ENCODE measurements around the gene TPK1.

The TPK1 gene

DNA sequence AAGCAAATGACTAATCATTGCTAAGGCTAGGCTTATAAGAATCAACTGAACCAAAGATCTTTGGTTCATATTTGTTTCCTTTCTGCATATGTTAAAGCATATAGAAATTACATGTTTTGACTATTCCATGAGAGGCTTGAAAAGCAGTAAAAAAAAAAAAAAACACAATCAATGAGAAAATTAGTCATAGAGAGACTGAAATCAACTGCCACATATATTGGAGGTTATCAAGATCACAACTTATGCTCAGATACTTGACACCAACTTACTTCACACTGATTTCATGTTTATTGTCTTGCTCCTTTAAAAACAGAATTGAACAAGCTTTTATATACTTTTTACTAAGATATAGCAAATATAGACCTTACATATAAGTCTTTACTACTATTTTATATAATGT lies 161.3 kb downstream of the TPK1 start:
- Histone ChIP-seq H3K4me1 (ENCODE audit: control insufficient read depth, low read length) (no peaks in the 10 kb centered on the region), H3F3A (ENCODE audit: control insufficient read depth, insufficient read depth) (no peaks in the 10 kb centered on the region), H3K9me3 (ENCODE audit: control insufficient read depth, insufficient read depth, low read length) (no peaks in the 10 kb centered on the region), H3K27me3 (ENCODE audit: control insufficient read depth, low read length) (no peaks in the 10 kb centered on the region), H3K27ac (ENCODE audit: low read depth, low read length) (no peak overlapping the region), H3K9me2 (replicated peaks; ENCODE audit: control insufficient read depth, low read length) (no peaks in the 10 kb centered on the region), H3K4me2 (ENCODE audit: low read length) (no peak overlapping the region), H3K4me3 (ENCODE audit: low read length) (no peak overlapping the region), H3K36me3 (ENCODE audit: control insufficient read depth, low read length) (no peaks in the 10 kb centered on the region), H3K79me2 (ENCODE audit: control insufficient read depth, low read length) (no peaks in the 10 kb centered on the region), H4K20me1 (ENCODE audit: control insufficient read depth, insufficient read depth, low read depth, low read length) (no peaks in the 10 kb centered on the region)
- TF ChIP-seq, protein P1, sequence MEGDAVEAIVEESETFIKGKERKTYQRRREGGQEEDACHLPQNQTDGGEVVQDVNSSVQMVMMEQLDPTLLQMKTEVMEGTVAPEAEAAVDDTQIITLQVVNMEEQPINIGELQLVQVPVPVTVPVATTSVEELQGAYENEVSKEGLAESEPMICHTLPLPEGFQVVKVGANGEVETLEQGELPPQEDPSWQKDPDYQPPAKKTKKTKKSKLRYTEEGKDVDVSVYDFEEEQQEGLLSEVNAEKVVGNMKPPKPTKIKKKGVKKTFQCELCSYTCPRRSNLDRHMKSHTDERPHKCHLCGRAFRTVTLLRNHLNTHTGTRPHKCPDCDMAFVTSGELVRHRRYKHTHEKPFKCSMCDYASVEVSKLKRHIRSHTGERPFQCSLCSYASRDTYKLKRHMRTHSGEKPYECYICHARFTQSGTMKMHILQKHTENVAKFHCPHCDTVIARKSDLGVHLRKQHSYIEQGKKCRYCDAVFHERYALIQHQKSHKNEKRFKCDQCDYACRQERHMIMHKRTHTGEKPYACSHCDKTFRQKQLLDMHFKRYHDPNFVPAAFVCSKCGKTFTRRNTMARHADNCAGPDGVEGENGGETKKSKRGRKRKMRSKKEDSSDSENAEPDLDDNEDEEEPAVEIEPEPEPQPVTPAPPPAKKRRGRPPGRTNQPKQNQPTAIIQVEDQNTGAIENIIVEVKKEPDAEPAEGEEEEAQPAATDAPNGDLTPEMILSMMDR (IDR thresholded peaks at IDR 0.05; ENCODE audit: low read depth, low read length, poor library complexity, severe bottlenecking) = no peak
- TF ChIP-seq EZH2phosphoT487 (IDR thresholded peaks at IDR 0.05; ENCODE audit: borderline replicate concordance, low read length) = no peak

DNA sequence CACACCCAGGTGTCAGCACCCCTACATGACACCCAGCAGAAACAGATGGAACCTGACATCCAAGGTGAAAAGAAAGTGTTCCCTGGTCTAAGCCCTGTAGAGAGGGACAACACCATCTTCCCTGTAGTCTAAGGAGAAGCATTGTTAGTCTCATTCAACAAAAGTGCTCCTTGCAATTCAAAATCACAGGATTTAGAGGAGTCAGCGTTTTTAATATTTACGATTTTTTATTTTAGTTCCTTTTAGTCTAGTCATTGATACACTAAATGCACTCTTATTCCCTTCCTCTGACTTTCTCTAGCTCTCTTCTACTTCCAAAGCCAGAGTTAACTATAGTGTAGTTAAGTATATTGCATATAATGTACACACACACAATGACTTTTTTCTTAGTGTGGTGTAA lies 163.0 kb downstream of the TPK1 start:
- Histone ChIP-seq H3K9me2 (replicated peaks; ENCODE audit: control insufficient read depth, low read length) (no peaks in the 10 kb centered on the region), H3K79me2 (ENCODE audit: control insufficient read depth, low read length) (no peaks in the 10 kb centered on the region), H3K4me1 (ENCODE audit: control insufficient read depth, low read length) (no peaks in the 10 kb centered on the region), H3K27ac (ENCODE audit: low read depth, low read length) (no peak overlapping the region), H3K9me3 (ENCODE audit: control insufficient read depth, insufficient read depth, low read length) (no peaks in the 10 kb centered on the region), H3K27me3 (ENCODE audit: control insufficient read depth, low read length) (no peaks in the 10 kb centered on the region), H3K4me3 (ENCODE audit: low read length) (no peak overlapping the region), H3K4me2 (ENCODE audit: low read length) (no peak overlapping the region), H3F3A (ENCODE audit: control insufficient read depth, insufficient read depth) (no peaks in the 10 kb centered on the region), H4K20me1 (ENCODE audit: control insufficient read depth, insufficient read depth, low read depth, low read length) (no peaks in the 10 kb centered on the region), H3K36me3 (ENCODE audit: control insufficient read depth, low read length) (no peaks in the 10 kb centered on the region)
- TF ChIP-seq, protein P1 (IDR thresholded peaks at IDR 0.05; ENCODE audit: low read depth, low read length, poor library complexity, severe bottlenecking) = no peak
- TF ChIP-seq EZH2phosphoT487 (IDR thresholded peaks at IDR 0.05; ENCODE audit: borderline replicate concordance, low read length) = no peak

DNA sequence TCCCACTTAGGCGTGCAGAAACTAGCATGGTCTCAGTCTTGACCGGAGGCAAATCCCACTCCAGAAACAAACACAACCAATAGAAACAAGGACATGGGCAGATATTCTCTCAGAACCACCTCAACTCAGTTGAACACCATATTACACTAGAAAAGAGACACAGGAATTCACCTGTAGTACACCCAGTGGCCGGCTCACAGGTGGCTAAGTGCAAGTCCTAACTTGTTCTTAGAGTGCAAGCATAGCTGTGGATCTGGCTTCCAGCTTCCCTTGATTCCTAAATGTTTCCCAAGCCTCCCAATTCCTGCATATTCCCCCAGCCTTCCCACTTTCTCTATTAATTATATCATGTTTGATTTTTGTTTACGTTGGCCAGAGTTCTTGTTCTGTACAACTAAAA lies 164.4 kb downstream of the TPK1 start:
- TF ChIP-seq EZH2phosphoT487 (IDR thresholded peaks at IDR 0.05; ENCODE audit: borderline replicate concordance, low read length) = no peak
- TF ChIP-seq, protein P1 (IDR thresholded peaks at IDR 0.05; ENCODE audit: low read depth, low read length, poor library complexity, severe bottlenecking) = no peak
- Histone ChIP-seq H4K20me1 (ENCODE audit: control insufficient read depth, insufficient read depth, low read depth, low read length) (no peaks in the 10 kb centered on the region), H3K4me3 (ENCODE audit: low read length) (no peak overlapping the region), H3K4me2 (ENCODE audit: low read length) (no peak overlapping the region), H3K27me3 (ENCODE audit: control insufficient read depth, low read length) (no peaks in the 10 kb centered on the region), H3K36me3 (ENCODE audit: control insufficient read depth, low read length) (no peaks in the 10 kb centered on the region), H3F3A (ENCODE audit: control insufficient read depth, insufficient read depth) (no peaks in the 10 kb centered on the region), H3K4me1 (ENCODE audit: control insufficient read depth, low read length) (no peaks in the 10 kb centered on the region), H3K9me2 (replicated peaks; ENCODE audit: control insufficient read depth, low read length) (no peaks in the 10 kb centered on the region), H3K27ac (ENCODE audit: low read depth, low read length) (no peak overlapping the region), H3K9me3 (ENCODE audit: control insufficient read depth, insufficient read depth, low read length) (no peaks in the 10 kb centered on the region), H3K79me2 (ENCODE audit: control insufficient read depth, low read length) (no peaks in the 10 kb centered on the region)

DNA sequence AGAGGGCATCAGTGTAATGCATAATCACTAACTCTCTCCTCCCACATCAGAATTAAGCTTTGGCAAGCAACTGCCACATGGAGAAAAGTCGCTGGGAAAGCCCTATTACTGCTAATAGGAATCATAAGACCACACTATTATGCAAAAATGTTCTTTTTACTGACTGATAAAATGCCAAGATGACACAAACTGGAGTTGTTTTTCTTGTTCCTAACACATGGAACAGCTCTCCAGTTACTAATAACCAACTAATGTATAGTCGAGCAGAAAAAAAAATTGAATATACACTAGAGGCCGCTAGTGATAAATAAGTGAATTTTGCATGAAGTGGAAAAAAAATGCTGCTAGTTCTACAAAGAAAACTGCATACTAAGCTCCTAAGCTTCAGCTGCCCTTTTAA lies 165.6 kb downstream of the TPK1 start:
- H3K4me2 ChIP-seq (ENCODE audit: low read length) = no peak overlapping the region
- H4K20me1 ChIP-seq (ENCODE audit: control insufficient read depth, insufficient read depth, low read depth, low read length) = no peaks in the 10 kb centered on the region
- no peaks in the 10 kb centered on the region for H3K9me3 ChIP-seq (ENCODE audit: control insufficient read depth, insufficient read depth, low read length)
- no peaks in the 10 kb centered on the region for H3K36me3 ChIP-seq (ENCODE audit: control insufficient read depth, low read length)
- no peaks in the 10 kb centered on the region for H3K79me2 ChIP-seq (ENCODE audit: control insufficient read depth, low read length)
- H3K27me3 ChIP-seq (ENCODE audit: control insufficient read depth, low read length) = no peaks in the 10 kb centered on the region
- no peak overlapping the region for H3K27ac ChIP-seq (ENCODE audit: low read depth, low read length)
- H3K4me3 ChIP-seq (ENCODE audit: low read length) = no peak overlapping the region
- no peaks in the 10 kb centered on the region for H3F3A ChIP-seq (ENCODE audit: control insufficient read depth, insufficient read depth)
- no peaks in the 10 kb centered on the region for H3K4me1 ChIP-seq (ENCODE audit: control insufficient read depth, low read length)
- TF ChIP-seq, protein P1 (IDR thresholded peaks at IDR 0.05; ENCODE audit: low read depth, low read length, poor library complexity, severe bottlenecking) = peak; percentile 54
- no peak for TF ChIP-seq EZH2phosphoT487 (IDR thresholded peaks at IDR 0.05; ENCODE audit: borderline replicate concordance, low read length)
- no peaks in the 10 kb centered on the region for H3K9me2 ChIP-seq (replicated peaks; ENCODE audit: control insufficient read depth, low read length)

Data from DOHH2 (cell line).